Vagina (tissue), 2 donors: ENCODE data around the gene CALB2. TPM values are rescaled to one million over a fixed set of nuclear protein-coding genes. Genes with fewer than 3 reads are reported as not detected.

Experiments used
- DNase-seq, 2 donors: peaks; one replicate each; pipeline ENCODE4 v3.0.0-alpha.2; 2017; ENCODE audit errors: extremely low spot score in 2 of 2
- H3K27ac ChIP-seq: fragments of 200-600 bp; sonication (generic); one replicate; pipeline ENCODE4 v1.5.1; 2019
- H3K27me3 ChIP-seq: fragments of 200-600 bp; sonication (generic); one replicate; pipeline ENCODE4 v1.5.1; 2019
- H3K36me3 ChIP-seq, 2 donors: fragments of 200-600 bp; sonication (generic); one replicate each; pipeline ENCODE4 v1.5.1; 2017 to 2019
- H3K4me1 ChIP-seq: fragments of 200-600 bp; sonication (generic); one replicate; pipeline ENCODE4 v1.5.1; 2019
- H3K4me3 ChIP-seq, 2 donors: fragments of 200-600 bp; sonication (generic); 1 replicate in 1 of 2; 2 replicates in 1 of 2; pipeline ENCODE4 v1.5.1; 2016 to 2019
- H3K9me3 ChIP-seq: fragments of 200-600 bp; sonication (generic); one replicate; pipeline ENCODE4 v1.5.1; 2019
- CTCF ChIP-seq, 3 experiments: fragments of 450-650 bp in 2 of 3; fragments of 200-600 bp in 1 of 3; sonication (generic) in 1 of 3; IDR thresholded peaks; one replicate each; pipeline ENCODE4 v1.5.1; 2017 to 2019; ENCODE audit warnings: antibody characterized with exemption in 3 of 3, mild to moderate bottlenecking in 2 of 3, moderate library complexity in 2 of 3
- POLR2A ChIP-seq, 2 donors: fragments of 450-650 bp; IDR thresholded peaks; one replicate each; pipeline ENCODE4 v1.6.1; 2017; ENCODE audit warnings: antibody characterized with exemption in 2 of 2, mild to moderate bottlenecking in 2 of 2, moderate library complexity in 2 of 2
- POLR2AphosphoS5 ChIP-seq, 2 donors: sonication (generic); formaldehyde crosslinking; IDR thresholded peaks; one replicate each; pipeline ENCODE4 v1.9.0; 2017; ENCODE audit warnings: antibody characterized with exemption in 2 of 2, mild to moderate bottlenecking in 2 of 2, low read depth in 1 of 2; ENCODE audit not compliant: insufficient read depth in 1 of 2
- intact Hi-C: fragments of 100-400 bp; cut with DNase I; formaldehyde crosslinking; loops from one replicate; pipeline ENCODE4 v1.15.1; 2023
- total RNA-seq: library from RNA; depleted of rRNA; stranded (reverse); fragments of >200 nt; gene quantifications from one replicate; pipeline ENCODE4 v1.2.3, GENCODE V29; 2016

Gene CALB2
- total RNA-seq, 1 donor from 2014 or later, result 3.9 TPM

- H3K27me3 ChIP-seq, result no peaks in the 10 kb centered on the region
- intact Hi-C loops, result no loop called here
These were observed 73.5 kb downstream of the CALB2 start for GRCh38 chr16:71431991-71432390.

GRCh38 chr16:71432906-71433305, 74.4 kb downstream of the CALB2 start:
- no peaks in the 10 kb centered on the region for H3K4me1 ChIP-seq
- no peak overlapping the region for H3K27ac ChIP-seq
- DNase-seq, result no peak
- H3K9me3 ChIP-seq, result no peaks in the 10 kb centered on the region
- H3K4me3 ChIP-seq, result no peak overlapping the region
- TF ChIP-seq CTCF (IDR thresholded peaks at IDR 0.05) (no peak), POLR2A (IDR thresholded peaks at IDR 0.05) (no peak), POLR2AphosphoS5 (IDR thresholded peaks at IDR 0.05; ENCODE audit: insufficient read depth in 1 of 2, low read depth in 1 of 2) (no peak)
- H3K36me3 ChIP-seq, result no peaks in the 10 kb centered on the region
- no peaks in the 10 kb centered on the region for H3K27me3 ChIP-seq
- intact Hi-C loops, result no loop called here

More at GRCh38 chr16:71431991-71432390, 73.5 kb downstream of the CALB2 start:
- H3K9me3 ChIP-seq, result no peaks in the 10 kb centered on the region
- H3K27ac ChIP-seq, result no peak overlapping the region
- H3K4me3 ChIP-seq, result no peak overlapping the region
- H3K36me3 ChIP-seq, result no peaks in the 10 kb centered on the region
- H3K4me1 ChIP-seq, result no peaks in the 10 kb centered on the region
- DNase-seq, result no peak
- TF ChIP-seq POLR2A (IDR thresholded peaks at IDR 0.05) (no peak), POLR2AphosphoS5 (IDR thresholded peaks at IDR 0.05; ENCODE audit: insufficient read depth in 1 of 2, low read depth in 1 of 2) (no peak), CTCF (IDR thresholded peaks at IDR 0.05) (no peak)

- Histone ChIP-seq H3K36me3 (no peaks in the 10 kb centered on the region), H3K27me3 (no peaks in the 10 kb centered on the region), H3K27ac (no peak overlapping the region), H3K4me3 (no peak overlapping the region), H3K4me1 (no peaks in the 10 kb centered on the region), H3K9me3 (no peaks in the 10 kb centered on the region)
- intact Hi-C loops, result no loop called here
- TF ChIP-seq CTCF (IDR thresholded peaks at IDR 0.05) (no peak), POLR2AphosphoS5 (IDR thresholded peaks at IDR 0.05; ENCODE audit: insufficient read depth in 1 of 2, low read depth in 1 of 2) (no peak), POLR2A (IDR thresholded peaks at IDR 0.05) (no peak)
- DNase-seq, result no peak
These were observed 78.0 kb downstream of the CALB2 start for GRCh38 chr16:71436473-71436872.

GRCh38 chr16:71439523-71439922, 81.0 kb downstream of the CALB2 start:
- TF ChIP-seq CTCF (IDR thresholded peaks at IDR 0.05) (no peak), POLR2A (IDR thresholded peaks at IDR 0.05) (no peak), POLR2AphosphoS5 (IDR thresholded peaks at IDR 0.05; ENCODE audit: insufficient read depth in 1 of 2, low read depth in 1 of 2) (no peak)
- no peak overlapping the region for H3K4me3 ChIP-seq
- peaks cover 5% of the 10 kb centered on the region for H3K9me3 ChIP-seq
- no peaks in the 10 kb centered on the region for H3K27me3 ChIP-seq
- DNase-seq, result no peak
- H3K36me3 ChIP-seq, result no peaks in the 10 kb centered on the region
- no peak overlapping the region for H3K27ac ChIP-seq
- intact Hi-C loops, result loop anchor here (1.0 kb wide), 1 partner anchor 44 kb away; no protein-coding TSS in a partner anchor
- H3K4me1 ChIP-seq, result no peaks in the 10 kb centered on the region

Other genes starting within 250 kb of the CALB2 start
- gene HYDIN, start 128.0 kb upstream of the CALB2 start, total RNA-seq, result not detected
- 19.6 TPM for gene CMTR2, start 69.3 kb upstream of the CALB2 start, total RNA-seq
- gene TLE7, start 83.3 kb downstream of the CALB2 start, total RNA-seq, result not detected
- gene ZNF23, start 103.5 kb downstream of the CALB2 start, total RNA-seq, result 7.1 TPM
- gene ZNF19, start 130.6 kb downstream of the CALB2 start, total RNA-seq, result 2.2 TPM
- gene CHST4, start 167.7 kb downstream of the CALB2 start, total RNA-seq, result not detected
- not detected for gene TAT, start 218.4 kb downstream of the CALB2 start, total RNA-seq